ENCODE results near the gene SEC61B. TPM values are rescaled to one million over a fixed set of nuclear protein-coding genes. Genes with fewer than 3 reads are reported as not detected.

The SEC61B gene
- total RNA-seq, 1 experiment from 2014 or later = 167 TPM

DNA sequence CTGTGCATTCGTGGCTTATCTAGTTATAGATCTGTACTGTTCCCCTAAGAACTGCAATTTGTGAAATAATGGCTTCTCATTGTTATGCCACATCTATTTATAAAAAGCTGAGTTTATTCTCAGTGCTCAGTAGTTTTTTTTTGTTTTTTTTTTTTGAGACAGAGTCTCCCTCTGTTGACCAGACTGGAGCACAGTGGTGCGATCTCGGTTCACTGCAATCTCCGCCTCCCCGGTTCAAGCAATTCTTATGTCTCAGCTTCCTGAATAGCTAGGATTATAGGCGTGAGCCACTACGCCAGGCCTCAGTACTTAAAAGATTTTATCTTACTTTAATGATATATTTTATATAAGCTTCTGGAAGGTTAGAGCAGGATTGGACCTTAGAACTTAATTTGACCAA is 19.0 kb downstream of the SEC61B start:
- ATAC-seq (no peak), DNase-seq (ENCODE audit: low spot score) (no peak)
- Mint-ChIP-seq H3K36me3 (peaks cover 4% of the 10 kb centered on the region), H3K4me3 (no peak overlapping the region), H3K27me3 (ENCODE audit: low read depth) (no peaks in the 10 kb centered on the region), H3K9me3 (no peaks in the 10 kb centered on the region; the same call in 1 of the 2 replicates), H3K27ac (no peak overlapping the region), H3K4me1 (no peaks in the 10 kb centered on the region)
- ChIA-PET POLR2A (interaction anchor here (0.8 kb wide), 1 partner anchor 59 kb away, joined by 6 read pairs; no protein-coding TSS in a partner anchor), CTCF (interaction anchor here (0.6 to 3.3 kb wide), 10 partner anchors 9 to 1552 kb away, joined by 3 to 18 read pairs (median 3); partner anchors contain the start of gene SEC61B)
- TF ChIP-seq, protein P1, sequence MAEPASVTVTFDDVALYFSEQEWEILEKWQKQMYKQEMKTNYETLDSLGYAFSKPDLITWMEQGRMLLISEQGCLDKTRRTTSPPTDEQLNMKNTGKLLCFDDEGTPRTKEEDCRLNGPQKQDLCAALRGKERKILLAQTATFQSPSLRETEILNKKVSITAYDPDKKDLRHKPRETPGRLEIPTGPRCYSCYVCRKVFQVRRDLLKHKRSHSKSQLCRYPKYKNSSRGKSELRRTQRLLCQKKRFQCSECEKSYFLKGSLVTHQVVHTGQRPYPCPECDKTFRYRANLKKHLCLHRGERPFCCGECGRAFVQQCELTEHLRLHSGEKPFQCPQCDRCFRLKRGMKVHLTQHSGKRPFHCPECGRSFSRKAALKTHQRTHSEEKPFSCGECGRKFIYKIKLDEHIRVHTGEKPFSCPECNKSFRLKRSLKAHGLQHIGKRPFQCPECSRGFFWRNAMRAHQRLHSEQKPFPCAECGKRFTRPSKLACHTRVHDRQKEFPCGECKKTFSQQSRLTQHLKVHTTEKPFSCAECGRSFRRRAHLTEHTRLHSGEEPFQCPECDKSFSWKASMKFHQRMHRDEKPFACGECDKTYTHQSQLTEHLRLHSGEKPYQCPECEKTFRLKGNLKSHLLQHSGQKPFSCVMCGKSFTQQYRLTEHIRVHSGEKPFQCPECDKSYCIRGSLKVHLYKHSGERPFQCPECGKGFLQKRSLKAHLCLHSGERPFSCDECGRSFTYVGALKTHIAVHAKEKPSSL (CRISPR knock-in tag; conservative IDR thresholded peaks at IDR 0.05) = no peak

DNA sequence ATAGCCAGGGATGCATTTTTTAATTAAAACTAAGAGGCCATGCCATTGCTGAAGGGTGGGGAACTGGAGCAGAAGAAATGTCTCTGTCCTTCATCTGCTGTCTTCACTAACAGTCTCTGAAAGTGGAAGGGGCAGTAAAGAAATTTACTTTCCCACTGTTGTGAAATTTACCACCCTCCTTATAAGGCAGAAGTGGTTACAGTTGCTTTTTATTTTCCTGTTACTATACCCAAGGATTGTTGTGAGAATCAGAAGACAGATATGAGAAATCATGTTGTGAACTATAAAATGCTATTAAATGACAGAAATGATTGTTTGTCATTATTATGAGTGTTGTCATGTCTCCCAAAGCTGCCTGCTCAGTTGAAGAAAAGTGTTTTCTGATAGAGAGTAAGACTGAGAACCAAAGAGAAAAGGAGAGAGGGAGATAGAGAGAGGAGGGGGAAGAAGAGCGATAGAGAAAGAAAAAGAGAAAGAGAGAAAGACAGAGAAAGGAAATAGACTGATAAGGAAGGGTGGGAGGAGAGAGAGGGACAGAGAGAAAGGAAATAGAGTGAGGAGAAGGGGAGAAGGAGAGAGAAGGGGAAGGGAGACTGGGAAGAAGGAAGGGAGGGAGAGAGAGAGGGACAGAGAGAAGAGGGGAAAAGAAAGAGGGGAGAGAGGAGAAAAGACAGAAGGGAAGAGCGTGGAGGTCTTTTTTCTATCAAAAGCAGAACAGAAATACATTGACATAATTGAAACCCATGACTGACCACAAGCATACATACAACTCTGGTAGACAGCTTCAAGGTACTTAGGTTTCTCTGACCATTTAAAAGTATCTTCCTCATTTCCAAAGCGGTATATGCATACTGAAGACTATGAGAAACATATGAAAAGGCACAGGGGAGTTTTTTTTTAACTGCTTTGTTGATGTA is 22.5 kb downstream of the SEC61B start:
- TF ChIP-seq SMAD4 (CRISPR knock-in tag; IDR thresholded peaks at IDR 0.05) (no peak), ATF1 (CRISPR knock-in tag; IDR thresholded peaks at IDR 0.05) (no peak), SOX15 (CRISPR knock-in tag; IDR thresholded peaks at IDR 0.05) (no peak), HMGA2 (CRISPR knock-in tag; IDR thresholded peaks at IDR 0.05) (no peak), TEAD4 (CRISPR knock-in tag; IDR thresholded peaks at IDR 0.05) (no peak), ETV6 (CRISPR knock-in tag; IDR thresholded peaks at IDR 0.05) (no peak), ZNF317 (CRISPR knock-in tag; IDR thresholded peaks at IDR 0.05; ENCODE audit: borderline replicate concordance, low read depth) (no peak)
- TF ChIP-seq, protein P2, sequence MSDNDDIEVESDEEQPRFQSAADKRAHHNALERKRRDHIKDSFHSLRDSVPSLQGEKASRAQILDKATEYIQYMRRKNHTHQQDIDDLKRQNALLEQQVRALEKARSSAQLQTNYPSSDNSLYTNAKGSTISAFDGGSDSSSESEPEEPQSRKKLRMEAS (CRISPR knock-in tag; IDR thresholded peaks at IDR 0.05) = no peak
- TF ChIP-seq, protein P3, sequence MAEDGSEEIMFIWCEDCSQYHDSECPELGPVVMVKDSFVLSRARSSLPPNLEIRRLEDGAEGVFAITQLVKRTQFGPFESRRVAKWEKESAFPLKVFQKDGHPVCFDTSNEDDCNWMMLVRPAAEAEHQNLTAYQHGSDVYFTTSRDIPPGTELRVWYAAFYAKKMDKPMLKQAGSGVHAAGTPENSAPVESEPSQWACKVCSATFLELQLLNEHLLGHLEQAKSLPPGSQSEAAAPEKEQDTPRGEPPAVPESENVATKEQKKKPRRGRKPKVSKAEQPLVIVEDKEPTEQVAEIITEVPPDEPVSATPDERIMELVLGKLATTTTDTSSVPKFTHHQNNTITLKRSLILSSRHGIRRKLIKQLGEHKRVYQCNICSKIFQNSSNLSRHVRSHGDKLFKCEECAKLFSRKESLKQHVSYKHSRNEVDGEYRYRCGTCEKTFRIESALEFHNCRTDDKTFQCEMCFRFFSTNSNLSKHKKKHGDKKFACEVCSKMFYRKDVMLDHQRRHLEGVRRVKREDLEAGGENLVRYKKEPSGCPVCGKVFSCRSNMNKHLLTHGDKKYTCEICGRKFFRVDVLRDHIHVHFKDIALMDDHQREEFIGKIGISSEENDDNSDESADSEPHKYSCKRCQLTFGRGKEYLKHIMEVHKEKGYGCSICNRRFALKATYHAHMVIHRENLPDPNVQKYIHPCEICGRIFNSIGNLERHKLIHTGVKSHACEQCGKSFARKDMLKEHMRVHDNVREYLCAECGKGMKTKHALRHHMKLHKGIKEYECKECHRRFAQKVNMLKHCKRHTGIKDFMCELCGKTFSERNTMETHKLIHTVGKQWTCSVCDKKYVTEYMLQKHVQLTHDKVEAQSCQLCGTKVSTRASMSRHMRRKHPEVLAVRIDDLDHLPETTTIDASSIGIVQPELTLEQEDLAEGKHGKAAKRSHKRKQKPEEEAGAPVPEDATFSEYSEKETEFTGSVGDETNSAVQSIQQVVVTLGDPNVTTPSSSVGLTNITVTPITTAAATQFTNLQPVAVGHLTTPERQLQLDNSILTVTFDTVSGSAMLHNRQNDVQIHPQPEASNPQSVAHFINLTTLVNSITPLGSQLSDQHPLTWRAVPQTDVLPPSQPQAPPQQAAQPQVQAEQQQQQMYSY (CRISPR knock-in tag; IDR thresholded peaks at IDR 0.05) = no peak
- Mint-ChIP-seq H3K4me1 (no peaks in the 10 kb centered on the region), H3K27me3 (ENCODE audit: low read depth) (no peaks in the 10 kb centered on the region), H3K9me3 (0 out of 2 replicates have a peak, but pooled peaks cover 3% of the 10 kb centered on the region), H3K36me3 (no peaks in the 10 kb centered on the region), H3K4me3 (no peak overlapping the region), H3K27ac (no peak overlapping the region)
- ChIA-PET POLR2A (no interaction called here), CTCF (interaction anchor here (2.0 kb wide), 1 partner anchor 13 kb away, joined by 8 read pairs; no protein-coding TSS in a partner anchor)
- no peak for DNase-seq (ENCODE audit: low spot score)
- no peak for ATAC-seq

DNA sequence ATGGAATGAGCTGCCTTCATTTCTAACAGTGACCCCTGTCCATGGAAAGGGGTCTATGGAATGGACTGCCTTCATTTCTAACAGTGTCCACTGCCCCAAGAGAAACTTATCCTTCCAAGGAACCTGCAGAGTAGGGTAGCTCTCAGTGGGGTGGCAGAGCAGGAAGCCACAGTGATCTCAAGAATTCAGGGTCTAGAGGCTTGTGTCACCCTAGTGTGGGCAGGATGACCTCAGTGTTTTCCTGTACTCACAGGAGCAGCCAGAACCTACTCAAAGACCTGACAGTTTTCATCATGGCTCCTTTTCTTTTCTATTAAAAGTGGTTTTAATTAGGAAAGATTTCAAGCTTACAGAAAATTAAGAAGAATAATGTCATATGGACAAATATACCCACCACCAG is 27.5 kb downstream of the SEC61B start:
- no peak overlapping the region for H3K4me3 Mint-ChIP-seq
- ChIA-PET CTCF (interaction anchor here (1.1 kb wide), 1 partner anchor 18 kb away, joined by 3 read pairs; no protein-coding TSS in a partner anchor), POLR2A (no interaction called here)
- H3K27ac Mint-ChIP-seq = no peak overlapping the region
- no peaks in the 10 kb centered on the region for H3K27me3 Mint-ChIP-seq (ENCODE audit: low read depth)
- TF ChIP-seq RORB (CRISPR knock-in tag; IDR thresholded peaks at IDR 0.05) = no peak
- TF ChIP-seq, protein P2 (CRISPR knock-in tag; IDR thresholded peaks at IDR 0.05) = no peak
- TF ChIP-seq, protein P4, sequence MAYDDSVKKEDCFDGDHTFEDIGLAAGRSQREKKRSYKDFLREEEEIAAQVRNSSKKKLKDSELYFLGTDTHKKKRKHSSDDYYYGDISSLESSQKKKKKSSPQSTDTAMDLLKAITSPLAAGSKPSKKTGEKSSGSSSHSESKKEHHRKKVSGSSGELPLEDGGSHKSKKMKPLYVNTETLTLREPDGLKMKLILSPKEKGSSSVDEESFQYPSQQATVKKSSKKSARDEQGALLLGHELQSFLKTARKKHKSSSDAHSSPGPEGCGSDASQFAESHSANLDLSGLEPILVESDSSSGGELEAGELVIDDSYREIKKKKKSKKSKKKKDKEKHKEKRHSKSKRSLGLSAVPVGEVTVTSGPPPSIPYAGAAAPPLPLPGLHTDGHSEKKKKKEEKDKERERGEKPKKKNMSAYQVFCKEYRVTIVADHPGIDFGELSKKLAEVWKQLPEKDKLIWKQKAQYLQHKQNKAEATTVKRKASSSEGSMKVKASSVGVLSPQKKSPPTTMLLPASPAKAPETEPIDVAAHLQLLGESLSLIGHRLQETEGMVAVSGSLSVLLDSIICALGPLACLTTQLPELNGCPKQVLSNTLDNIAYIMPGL (CRISPR knock-in tag; IDR thresholded peaks at IDR 0.05) = no peak
- TF ChIP-seq, protein P5, sequence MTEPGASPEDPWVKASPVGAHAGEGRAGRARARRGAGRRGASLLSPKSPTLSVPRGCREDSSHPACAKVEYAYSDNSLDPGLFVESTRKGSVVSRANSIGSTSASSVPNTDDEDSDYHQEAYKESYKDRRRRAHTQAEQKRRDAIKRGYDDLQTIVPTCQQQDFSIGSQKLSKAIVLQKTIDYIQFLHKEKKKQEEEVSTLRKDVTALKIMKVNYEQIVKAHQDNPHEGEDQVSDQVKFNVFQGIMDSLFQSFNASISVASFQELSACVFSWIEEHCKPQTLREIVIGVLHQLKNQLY (CRISPR knock-in tag; IDR thresholded peaks at IDR 0.05) = no peak
- ATAC-seq (no peak; the same call in 1 of the 2 replicates), DNase-seq (ENCODE audit: low spot score) (no peak)
- 0 out of 2 replicates have a peak, but pooled peaks cover 3% of the 10 kb centered on the region for H3K9me3 Mint-ChIP-seq
- no peaks in the 10 kb centered on the region for H3K4me1 Mint-ChIP-seq
- H3K36me3 Mint-ChIP-seq = no peaks in the 10 kb centered on the region

Data from WTC11 (cell line).